ENCODE data around the gene PPARD. TPM values are rescaled to one million over a fixed set of nuclear protein-coding genes. Genes with fewer than 3 reads are reported as not detected.
A peak's percentile ranks its signal among the peaks of the same experiment; 100 is the strongest.

Gene PPARD
- total and polyA plus RNA-seq, 2 of the 13 experiments (the other 11 are each of a cell fraction or from before 2014, with no cell fraction given): 6.1 to 13.3 TPM

GRCh38 chr6:35428421-35429149, 86.2 kb downstream of the PPARD start (continued):
- TF ChIP-seq PRDM4 (CRISPR knock-in tag; IDR thresholded peaks at IDR 0.05; ENCODE audit: borderline replicate concordance) (no peak), ZFAT (CRISPR knock-in tag; conservative IDR thresholded peaks at IDR 0.05) (no peak), ZNF678 (CRISPR knock-in tag; IDR thresholded peaks at IDR 0.05) (no peak), ZNF773 (CRISPR knock-in tag; IDR thresholded peaks at IDR 0.05; ENCODE audit: borderline replicate concordance) (no peak), SNAI1 (CRISPR knock-in tag; IDR thresholded peaks at IDR 0.05; ENCODE audit: borderline replicate concordance) (no peak), ZNF18 (CRISPR knock-in tag; IDR thresholded peaks at IDR 0.05; ENCODE audit: insufficient replicate concordance) (no peak), NFRKB (IDR thresholded peaks at IDR 0.05) (no peak), ZBTB26 (CRISPR knock-in tag; IDR thresholded peaks at IDR 0.05; ENCODE audit: borderline replicate concordance) (0 out of 2 replicates have a peak, but pooled peaks have one; percentile 39), REST (IDR thresholded peaks at IDR 0.05; ENCODE audit: borderline replicate concordance in 1 of 2, low read depth in 1 of 2, low read length in 2 of 2) (no peak), IRX3 (CRISPR knock-in tag; IDR thresholded peaks at IDR 0.05; ENCODE audit: borderline replicate concordance, low read depth) (no peak), NFIB (CRISPR knock-in tag; IDR thresholded peaks at IDR 0.05; ENCODE audit: borderline replicate concordance) (no peak), ZNF256 (CRISPR knock-in tag; conservative IDR thresholded peaks at IDR 0.05) (no peak), ZNF737 (CRISPR knock-in tag; IDR thresholded peaks at IDR 0.05; ENCODE audit: borderline replicate concordance) (no peak), BRF2 (CRISPR knock-in tag; IDR thresholded peaks at IDR 0.05) (no peak), ZSCAN21 (CRISPR knock-in tag; IDR thresholded peaks at IDR 0.05; ENCODE audit: borderline replicate concordance) (no peak), MYPOP (CRISPR knock-in tag; IDR thresholded peaks at IDR 0.05) (0 out of 2 replicates have a peak, but pooled peaks have one; percentile 41)

All from HepG2 (cell line).